SH-SY5Y (cell line): ENCODE measurements around the gene ACSM4.

ENCODE experiments used
- GATA2 ChIP-seq: IDR thresholded peaks from 2 replicates; pipeline ENCODE4 v1.6.1; 2011; ENCODE audit warnings: mild to moderate bottlenecking, low read depth, low read length
- GATA3 ChIP-seq: IDR thresholded peaks from 2 replicates; pipeline ENCODE4 v1.6.1; 2011; ENCODE audit warnings: low read depth, mild to moderate bottlenecking, low read length, moderate library complexity

The ACSM4 gene

DNA sequence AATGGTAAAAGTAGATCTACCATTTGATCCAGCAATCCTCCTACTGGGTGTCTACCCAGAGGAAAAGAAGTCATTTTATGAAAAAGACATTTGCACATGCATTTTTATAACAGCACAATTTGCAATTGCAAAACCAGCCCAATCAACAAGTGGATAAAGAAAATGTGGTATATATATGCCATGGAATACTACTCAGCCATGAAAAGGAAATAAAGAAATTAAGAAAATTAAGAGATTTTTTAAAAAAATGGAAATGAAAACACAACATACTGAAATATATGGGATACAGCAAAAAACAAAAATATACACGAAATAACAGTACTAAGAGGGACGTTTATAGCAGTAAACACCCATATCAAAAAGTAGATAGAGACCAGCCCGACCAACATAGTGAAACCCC lies 58.9 kb downstream of the ACSM4 start:
- TF ChIP-seq GATA2 (no peak), GATA3 (no peak)

DNA sequence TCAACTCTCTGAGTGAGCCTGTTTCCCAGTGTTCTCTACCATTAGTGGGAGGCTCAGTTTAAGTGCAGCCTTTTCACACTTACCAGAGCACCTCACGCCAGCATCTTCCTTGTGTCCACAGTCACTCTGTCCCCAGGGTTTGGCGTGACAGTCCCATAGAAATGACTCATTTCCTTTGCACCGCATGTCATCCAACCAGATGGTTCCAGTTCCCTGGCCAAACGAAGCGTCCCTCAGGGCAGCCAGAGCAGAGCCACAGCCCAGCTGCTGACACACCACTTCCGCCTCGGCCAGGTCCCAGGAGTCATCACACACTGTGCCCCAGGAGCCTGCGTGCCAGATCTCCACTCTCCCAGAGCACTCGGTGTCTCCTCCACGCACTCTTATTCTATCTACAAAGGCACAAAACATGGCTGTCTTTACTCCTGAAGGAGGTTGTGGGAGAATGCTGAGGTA lies 65.4 kb downstream of the ACSM4 start:
- TF ChIP-seq GATA3 (no peak), GATA2 (no peak)

DNA sequence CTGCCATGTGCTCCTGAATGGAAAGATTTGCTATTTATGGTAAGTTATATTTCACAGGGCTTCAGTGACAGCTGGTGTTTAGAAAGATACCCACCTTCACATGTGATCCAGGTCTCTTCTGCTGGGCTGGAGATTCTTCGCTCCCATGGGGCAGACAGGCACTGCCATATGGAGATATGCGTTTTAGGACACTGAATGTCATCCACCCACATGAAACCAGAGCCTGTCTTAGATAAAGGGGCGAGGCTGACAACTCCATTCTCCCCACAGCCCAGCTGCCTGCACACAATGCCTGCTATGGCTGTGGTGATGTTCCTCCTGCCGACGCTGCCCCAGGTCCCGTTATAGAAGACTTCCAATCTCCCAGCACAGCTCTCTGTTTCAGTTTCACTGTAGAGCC lies 69.4 kb downstream of the ACSM4 start:
- no peak for TF ChIP-seq GATA2
- TF ChIP-seq GATA3 = no peak

DNA sequence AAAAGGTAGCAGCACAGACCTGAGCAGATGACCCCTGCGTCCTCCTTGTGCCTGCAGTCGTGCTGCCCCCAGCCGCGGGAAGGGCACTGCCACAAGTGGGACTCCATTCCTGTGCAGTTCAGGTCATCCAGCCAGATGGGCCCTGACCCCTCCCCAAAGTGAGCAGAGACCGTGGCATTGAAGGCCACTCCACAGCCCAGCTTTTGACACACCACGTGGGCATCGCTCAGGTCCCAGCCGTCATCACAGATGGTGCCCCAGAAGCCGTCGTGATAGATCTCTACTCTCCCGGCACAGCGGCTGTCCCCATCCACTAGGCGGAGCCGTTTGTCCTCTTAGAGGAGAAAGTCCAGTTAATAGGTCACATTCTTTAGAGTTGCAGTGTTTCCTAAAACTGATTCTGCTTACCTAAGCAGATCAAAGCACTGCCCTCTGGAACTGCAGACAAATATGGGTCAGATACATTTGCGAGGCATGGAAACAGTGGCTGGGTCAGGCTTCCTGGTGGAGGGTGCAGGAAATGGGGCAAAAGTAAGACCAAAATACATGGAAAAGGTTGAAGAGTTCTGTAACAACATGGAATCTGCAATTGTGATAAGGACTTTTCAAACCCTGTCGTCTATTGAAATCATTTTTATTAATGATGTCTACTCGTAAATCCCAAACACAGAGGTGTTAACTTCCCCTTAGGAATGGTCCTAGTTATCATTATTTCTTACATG lies 70.7 kb downstream of the ACSM4 start:
- TF ChIP-seq GATA3 (no peak), GATA2 (no peak)

DNA sequence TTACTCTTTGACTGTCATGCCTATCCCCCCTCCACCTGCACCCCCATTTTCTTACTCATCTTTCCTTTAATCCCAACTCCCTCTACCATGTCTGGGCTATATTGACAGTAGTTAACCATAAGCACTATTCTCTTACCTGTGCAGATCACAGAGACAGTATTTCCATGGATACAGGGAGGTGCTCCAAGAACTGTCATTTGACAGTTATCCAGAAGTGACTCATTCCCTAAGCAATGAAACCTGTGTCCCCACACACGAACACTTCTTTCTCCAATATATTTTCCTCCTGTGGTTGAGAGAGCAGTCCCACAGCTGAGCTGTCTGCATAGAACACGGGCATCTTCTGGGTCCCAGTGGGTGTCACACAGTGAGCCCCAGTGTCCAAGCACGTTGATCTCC lies 71.3 kb downstream of the ACSM4 start:
- TF ChIP-seq GATA2 (no peak), GATA3 (no peak)

DNA sequence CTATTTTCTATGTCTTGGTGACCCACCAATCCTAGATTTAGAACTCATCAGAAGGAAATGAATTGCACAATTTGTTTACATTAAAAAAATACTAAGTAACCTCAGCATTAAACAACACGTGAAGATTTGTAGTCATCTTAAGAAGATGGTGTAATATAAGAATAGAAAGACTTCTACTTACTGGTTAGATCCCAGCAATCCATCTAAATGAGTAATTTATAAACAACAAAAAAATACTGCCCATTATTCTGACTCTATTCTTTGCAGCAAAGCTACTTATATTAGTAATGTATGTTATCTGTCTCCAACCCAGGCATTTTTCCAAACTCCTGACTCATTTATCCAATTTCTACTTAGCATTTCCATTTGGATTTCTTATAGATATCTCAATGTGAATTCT lies 72.3 kb downstream of the ACSM4 start:
- no peak for TF ChIP-seq GATA3
- no peak for TF ChIP-seq GATA2
